K562 (cell line): ENCODE results near the gene TAPBPL. TPM values are rescaled to one million over a fixed set of nuclear protein-coding genes. Genes with fewer than 3 reads are reported as not detected.

Experiments used
- ATAC-seq: fragments of 200-7000 bp; cut with Tn5 transposase; 3 replicates; pipeline ENCODE4 v1.9.1; 2020; ENCODE audit warnings: moderate library complexity
- BruUV-seq: library from RNA; stranded (reverse); fragments of 400-500 nt; replicated peaks from 2 replicates; lab custom pipeline; 2021; lab: Mats Ljungman, UMichigan
- CTCF ChIA-PET: fragments of 300-600 bp; formaldehyde crosslinking; extraction: SDS; loops from one replicate; lab custom pipeline; 2021; ENCODE audit warnings: low intra/inter-chr PET ratio; lab: Yijun Ruan, JAX
- POLR2A ChIA-PET: fragments of 300-600, 350-650 bp; sonication (Branson Sonifier 250); formaldehyde crosslinking; extraction: SDS; loops from one replicate; lab custom pipeline; 2021; ENCODE audit warnings: antibody characterized with exemption, inconsistent platforms; lab: Yijun Ruan, JAX
- DNase-seq, 4 experiments: peaks; one replicate each; pipeline versions ENCODE4 v3.0.0 to v3.0.0-alpha.2; 2011 to 2018; ENCODE audit warnings: low spot score in 3 of 4, mixed read lengths in 3 of 4; ENCODE audit errors: extremely low read depth in 1 of 4
- FAIRE-seq: peaks from 2 replicates; lab custom pipeline; 2011; peaks lifted over from hg19 to GRCh38; lab: Jason Lieb, UNC
- H2AFZ ChIP-seq: 2 replicates; pipeline ENCODE4 v1.6.0; 2011; ENCODE audit warnings: low read depth, low read length, control low read depth, inconsistent platforms
- H3K27ac ChIP-seq: fragments of 200-600 bp; 3 replicates; pipeline ENCODE4 v1.8.0; 2011; ENCODE audit warnings: low read depth, mild to moderate bottlenecking, control low read depth, inconsistent platforms, low read length, moderate library complexity, mixed read lengths; ENCODE audit errors: extremely low read depth
- H3K27me3 ChIP-seq, 2 experiments: fragments of 300-600 bp in 1 of 2; 2 replicates in 1 of 2; 3 replicates in 1 of 2; pipeline versions ENCODE4 v1.6.0 to v1.8.0; 2011; ENCODE audit warnings: inconsistent platforms in 2 of 2, low read length in 2 of 2, mild to moderate bottlenecking in 1 of 2, mixed read lengths in 1 of 2, moderate library complexity in 1 of 2; ENCODE audit not compliant: control insufficient read depth in 2 of 2, insufficient read depth in 2 of 2
- H3K36me3 ChIP-seq: fragments of 300-600 bp; 3 replicates; pipeline ENCODE4 v1.8.0; 2011; ENCODE audit warnings: mild to moderate bottlenecking, low read length, inconsistent platforms; ENCODE audit not compliant: control insufficient read depth, insufficient read depth
- H3K4me1 ChIP-seq, 2 experiments: fragments of 200-600 bp in 1 of 2; replicated peaks in 1 of 2; 2 replicates in 1 of 2; 3 replicates in 1 of 2; pipeline versions ENCODE4 v1.5.1 to v1.8.0; 2011; ENCODE audit warnings: inconsistent platforms in 2 of 2, low read length in 2 of 2, mild to moderate bottlenecking in 1 of 2, mixed read lengths in 1 of 2, moderate library complexity in 1 of 2; ENCODE audit not compliant: control insufficient read depth in 2 of 2, insufficient read depth in 2 of 2
- H3K4me2 ChIP-seq: 2 replicates; pipeline ENCODE4 v1.6.1; 2011; ENCODE audit warnings: low read length, control low read depth, inconsistent platforms, mixed read lengths; ENCODE audit not compliant: insufficient read depth
- H3K4me3 ChIP-seq: fragments of 200-600 bp; sonication (generic), shearing (Covaris generic); 2 replicates; pipeline ENCODE4 v1.5.1; 2016; ENCODE audit warnings: control low read depth, inconsistent platforms
- H3K79me2 ChIP-seq: fragments of 200-600 bp; 3 replicates; pipeline ENCODE4 v1.8.0; 2011; ENCODE audit warnings: low read length, inconsistent platforms; ENCODE audit not compliant: control insufficient read depth, insufficient read depth
- H3K9ac ChIP-seq, 2 experiments: 2 replicates each; pipeline versions ENCODE4 v1.6.0 to v1.6.1; 2011; ENCODE audit warnings: low read depth in 2 of 2, low read length in 2 of 2, control low read depth in 1 of 2, inconsistent platforms in 1 of 2, mild to moderate bottlenecking in 1 of 2, mixed read lengths in 1 of 2; ENCODE audit not compliant: insufficient read depth in 1 of 2
- H3K9me1 ChIP-seq: one replicate; pipeline ENCODE4 v1.6.0; 2011; ENCODE audit warnings: inconsistent platforms, mild to moderate bottlenecking, low read length, moderate library complexity; ENCODE audit not compliant: control insufficient read depth, insufficient read depth
- H3K9me3 ChIP-seq: replicated peaks from 2 replicates; pipeline ENCODE4 v1.5.1; 2011; ENCODE audit warnings: low read depth, low read length, inconsistent platforms; ENCODE audit not compliant: control insufficient read depth, insufficient read depth
- H4K20me1 ChIP-seq: replicated peaks from 2 replicates; pipeline ENCODE4 v1.6.1; 2011; ENCODE audit warnings: low read length, inconsistent platforms, mixed read lengths; ENCODE audit not compliant: control insufficient read depth, insufficient read depth
- CHAMP1 ChIP-seq: fragments of 450-650 bp; IDR thresholded peaks from 2 replicates; pipeline ENCODE4 v1.6.1; 2016; ENCODE audit warnings: mild to moderate bottlenecking
- DDX20 ChIP-seq: fragments of 450-650 bp; IDR thresholded peaks from 2 replicates; pipeline ENCODE4 v1.6.1; 2016; ENCODE audit warnings: missing genetic modification characterization, low read depth, mild to moderate bottlenecking, missing compliant biosample characterization, moderate library complexity
- EGR1 ChIP-seq: fragments of 450-650 bp; conservative IDR thresholded peaks from 2 replicates; pipeline ENCODE4 v1.6.1; 2017; ENCODE audit warnings: mild to moderate bottlenecking
- EP300 ChIP-seq: IDR thresholded peaks from 2 replicates; pipeline ENCODE4 v1.6.1; 2012; ENCODE audit warnings: low read length, improper control_type of control experiment
- FOXK2 ChIP-seq, 2 experiments: fragments of 450-650 bp; IDR thresholded peaks in 1 of 2; conservative IDR thresholded peaks in 1 of 2; 2 replicates each; pipeline ENCODE4 v1.6.1; 2016; ENCODE audit warnings: low read depth in 2 of 2, mild to moderate bottlenecking in 1 of 2
- MED1 ChIP-seq: sonication (generic); formaldehyde crosslinking; IDR thresholded peaks from 2 replicates; pipeline ENCODE4 v1.8.1; 2023; ENCODE audit warnings: missing genetic modification reagents, borderline replicate concordance
- MIER1 ChIP-seq: fragments of 450-650 bp; IDR thresholded peaks from 2 replicates; pipeline ENCODE4 v1.6.1; 2016; ENCODE audit warnings: antibody characterized with exemption, mild to moderate bottlenecking, low read depth
- NBN ChIP-seq: fragments of 450-650 bp; IDR thresholded peaks from 2 replicates; pipeline ENCODE4 v1.6.1; 2016; ENCODE audit warnings: low read depth, mild to moderate bottlenecking
- NEUROD1 ChIP-seq: fragments of 150-350 bp; IDR thresholded peaks from 2 replicates; pipeline ENCODE4 v1.6.1; 2014; ENCODE audit warnings: borderline replicate concordance, low read length, low read depth; ENCODE audit not compliant: partially characterized antibody
- NRF1 ChIP-seq, 2 experiments: fragments of 450-650 bp; IDR thresholded peaks in 1 of 2; conservative IDR thresholded peaks in 1 of 2; 2 replicates each; pipeline ENCODE4 v1.6.1; 2014; ENCODE audit warnings: mild to moderate bottlenecking in 2 of 2
- PURB ChIP-seq: sonication (generic); formaldehyde crosslinking; IDR thresholded peaks from 2 replicates; pipeline ENCODE4 v1.9.0; 2021; ENCODE audit warnings: low read depth, mild to moderate bottlenecking, missing genetic modification reagents
- RFX7 ChIP-seq: fragments of 250-450 bp; sonication (Bioruptor Pico); IDR thresholded peaks from 2 replicates; pipeline ENCODE4 v1.5.1; 2021; ENCODE audit warnings: mild to moderate bottlenecking
- ZBTB7A ChIP-seq: IDR thresholded peaks from 2 replicates; pipeline ENCODE4 v1.6.1; 2011; ENCODE audit warnings: low read depth, mild to moderate bottlenecking, low read length, moderate library complexity, borderline replicate concordance; ENCODE audit not compliant: control insufficient read depth
- ZBTB8A ChIP-seq: fragments of 450-650 bp; IDR thresholded peaks from 2 replicates; pipeline ENCODE4 v1.6.1; 2018; ENCODE audit warnings: mild to moderate bottlenecking, moderate library complexity; ENCODE audit not compliant: partially characterized antibody
- ZNF274 ChIP-seq: IDR thresholded peaks from 2 replicates; pipeline ENCODE4 v1.6.1; 2011; ENCODE audit warnings: low read depth, mild to moderate bottlenecking, low read length, moderate library complexity, borderline replicate concordance
- ZNF655 ChIP-seq: fragments of 250-450 bp; sonication (Bioruptor Pico); IDR thresholded peaks from 2 replicates; pipeline ENCODE4 v1.5.0; 2021
- WGBS: fragments of 100-300 bp; shearing (Covaris generic); methylation state at CpG from one replicate; pipeline ENCODE4 v1.1.6; 2016; ENCODE audit warnings: low coverage, mixed read lengths; ENCODE audit not compliant: insufficient coverage; ENCODE audit errors: missing lambda C conversion rate; 5-methylcytosine and 5-hydroxymethylcytosine counted together
- in situ Hi-C: fragments of 300-500 bp; cut with MboI; formaldehyde crosslinking; loops from 4 replicates; pipeline ENCODE4 v1.15.0; 2018; ENCODE audit warnings: inconsistent platforms, mixed read lengths
- intact Hi-C: fragments of 100-400 bp; cut with micrococcal nuclease; formaldehyde crosslinking; loops from 2 replicates; pipeline ENCODE4 v1.14.2; 2022
- polyA plus RNA-seq, 8 experiments: library from polyadenylated mRNA; depleted of rRNA in 4 of 8; stranded (reverse) in 5 of 8; unstranded in 3 of 8; fragments of >200 nt; fragmentation: Nextera tagmentation in 2 of 8; fragmentation: Illumina TruSeq in 1 of 8; extraction: Ambion mirVana in 2 of 8; extraction: Trizol in 1 of 8; gene quantifications; 2 replicates each; pipeline versions ENCODE4 v1.2.1 to v1.2.3, GENCODE V29; 2011 to 2014; ENCODE audit warnings: inconsistent platforms in 1 of 8, missing spikeins in 1 of 8
- total RNA-seq, 7 experiments: library from RNA; depleted of rRNA in 6 of 7; stranded (reverse); fragments of >200 nt in 6 of 7; fragmentation: Illumina TruSeq in 2 of 7; extraction: Trizol in 2 of 7; gene quantifications; 2 replicates each; pipeline versions ENCODE4 v1.2.1 to v1.2.3, GENCODE V29; 2011 to 2021; ENCODE audit warnings: low replicate concordance in 1 of 7

Gene TAPBPL
- total and polyA plus RNA-seq, 9 of the 15 experiments (the other 6 are each of a cell fraction or from before 2014, with no cell fraction given) = 0.29 to 1.6 (median 0.45) TPM

DNA sequence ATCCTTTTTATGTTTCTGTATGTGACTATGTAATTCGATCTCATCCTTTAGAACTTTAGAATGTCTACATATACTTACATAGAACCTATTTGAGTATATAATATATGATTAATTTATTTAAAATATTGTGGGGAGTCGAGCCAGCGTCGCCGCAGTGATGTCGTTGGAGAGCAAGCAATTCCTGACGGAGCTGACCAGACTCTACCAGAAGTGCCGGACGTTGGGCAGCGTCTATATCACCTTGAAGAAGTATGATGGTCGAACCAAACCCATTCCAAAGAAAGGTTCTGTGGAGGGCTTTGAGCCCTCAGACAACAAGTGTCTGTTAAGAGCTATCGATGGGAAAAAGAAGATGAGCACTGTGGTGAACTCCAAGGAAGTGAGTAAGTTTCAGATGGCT, 13.5 kb upstream of the TAPBPL start:
- Histone ChIP-seq H3K9ac (no peak overlapping the region), H3K27me3 (no peaks in the 10 kb centered on the region), H3K9me1 (no peaks in the 10 kb centered on the region), H4K20me1 (no peaks in the 10 kb centered on the region), H3K36me3 (no peaks in the 10 kb centered on the region), H3K4me1 (no peaks in the 10 kb centered on the region; a peak in 2 of 5 replicates), H3K27ac (no peak overlapping the region), H3K9me3 (no peaks in the 10 kb centered on the region), H3K79me2 (no peaks in the 10 kb centered on the region), H3K4me2 (no peak overlapping the region), H3K4me3 (no peak overlapping the region), H2AFZ (no peak overlapping the region)
- no TSS peak for BruUV-seq
- in situ Hi-C loops (no loop called here), intact Hi-C loops (no loop called here)
- no peak for DNase-seq
- no peak for FAIRE-seq
- ChIA-PET CTCF (no interaction called here), POLR2A (interaction anchor here (0.6 to 2.5 kb wide), 3 partner anchors 14 to 45 kb away, joined by 3 to 14 read pairs (median 5); partner anchors contain the start of gene TAPBPL)
- TF ChIP-seq PURB (CRISPR knock-in tag) (no peak), MED1 (no peak), NRF1 (conservative IDR thresholded peaks at IDR 0.05 in 1 of 2, IDR thresholded peaks at IDR 0.05 in 1 of 2) (no peak), ZBTB7A (no peak), NEUROD1 (no peak), NBN (no peak), FOXK2 (conservative IDR thresholded peaks at IDR 0.05 in 1 of 2, IDR thresholded peaks at IDR 0.05 in 1 of 2; ENCODE audit: low read depth in 2 of 2) (no peak), EP300 (no peak), ZNF274 (no peak), DDX20 (tag) (no peak), MIER1 (no peak), ZNF655 (no peak), ZBTB8A (no peak), RFX7 (CRISPR knock-in tag) (no peak), CHAMP1 (no peak), EGR1 (no peak)
- WGBS = 64% methylated on average over 12 of the region's 12 CpGs
- no peak for ATAC-seq
